Activated CD8-positive, alpha-beta memory T cell treated with anti-CD3 and anti-CD28 coated beads, Interleukin-2, amount 50 U/mL, for 24 hours (primary cell): ENCODE results near the gene OR6P1.

Experiments
- DNase-seq: peaks from one replicate; pipeline ENCODE4 v3.0.0-alpha.2; 2020; ENCODE audit errors: extremely low read depth

Gene OR6P1

GRCh38 chr1:158516966-158517365, 53.4 kb downstream of the OR6P1 start:
- no peak for DNase-seq
